Testis (tissue), 3 donors: ENCODE measurements around the gene MAGI1. TPM values are rescaled to one million over a fixed set of nuclear protein-coding genes. Genes with fewer than 3 reads are reported as not detected.

ENCODE experiments used
- DNase-seq: peaks from one replicate; pipeline ENCODE4 v3.0.0-alpha.2; 2019
- H3K27ac ChIP-seq, 2 donors: fragments of 200-600 bp; sonication (generic); one replicate each; pipeline ENCODE4 v1.5.1; 2019
- H3K27me3 ChIP-seq: fragments of 200-600 bp; sonication (generic); one replicate; pipeline ENCODE4 v1.5.1; 2019
- H3K36me3 ChIP-seq: fragments of 200-600 bp; sonication (generic); one replicate; pipeline ENCODE4 v1.5.1; 2017; ENCODE audit warnings: low read depth; ENCODE audit errors: missing control alignments
- H3K4me1 ChIP-seq: fragments of 200-600 bp; sonication (generic); one replicate; pipeline ENCODE4 v1.5.1; 2019
- H3K4me3 ChIP-seq, 2 donors: fragments of 200-600 bp; sonication (generic); one replicate each; pipeline ENCODE4 v1.5.1; 2017 to 2019
- H3K9me3 ChIP-seq: fragments of 200-600 bp; sonication (generic); one replicate; pipeline ENCODE4 v1.5.1; 2017
- POLR2A ChIP-seq: fragments of 450-650 bp; IDR thresholded peaks from one replicate; pipeline ENCODE4 v1.6.1; 2017; ENCODE audit warnings: antibody characterized with exemption, mild to moderate bottlenecking, moderate library complexity
- WGBS, 2 donors: methylation state at CpG; one replicate each; pipeline ENCODE4 v1.1.5; 2018; 5-methylcytosine and 5-hydroxymethylcytosine counted together
- intact Hi-C: fragments of 100-400 bp; cut with DNase I; formaldehyde crosslinking; loops from one replicate; pipeline ENCODE4 v1.15.1; 2023; ENCODE audit warnings: low total_unique reads
- polyA plus RNA-seq: library from polyadenylated mRNA; stranded (reverse); fragments of 350-450 nt; fragmentation: Illumina TruSeq; extraction: RNeasy Lipid Tissue Mini Kit (QIAGEN cat#74804); gene quantifications from one replicate; pipeline ENCODE4 v1.2.3, GENCODE V29; 2014; ENCODE audit warnings: low read depth, low replicate concordance; ENCODE audit not compliant: insufficient read depth
- total RNA-seq, 2 donors: library from RNA; depleted of rRNA; stranded (reverse); fragments of >200 nt; gene quantifications; one replicate each; pipeline ENCODE4 v1.2.3, GENCODE V29; 2016
- TF ChIP-seq, protein P1 (sequence below), 3 experiments: fragments of 450-650 bp in 2 of 3; fragments of 200-600 bp in 1 of 3; sonication (generic) in 1 of 3; IDR thresholded peaks; one replicate each; pipeline ENCODE4 v1.5.1; 2016 to 2019; ENCODE audit warnings: antibody characterized with exemption in 3 of 3, mild to moderate bottlenecking in 2 of 3, moderate library complexity in 1 of 3

MAGI1 gene
- total and polyA plus RNA-seq, 3 donors from 2014 or later: 55.4 to 60.4 (median 56.1) TPM

DNA sequence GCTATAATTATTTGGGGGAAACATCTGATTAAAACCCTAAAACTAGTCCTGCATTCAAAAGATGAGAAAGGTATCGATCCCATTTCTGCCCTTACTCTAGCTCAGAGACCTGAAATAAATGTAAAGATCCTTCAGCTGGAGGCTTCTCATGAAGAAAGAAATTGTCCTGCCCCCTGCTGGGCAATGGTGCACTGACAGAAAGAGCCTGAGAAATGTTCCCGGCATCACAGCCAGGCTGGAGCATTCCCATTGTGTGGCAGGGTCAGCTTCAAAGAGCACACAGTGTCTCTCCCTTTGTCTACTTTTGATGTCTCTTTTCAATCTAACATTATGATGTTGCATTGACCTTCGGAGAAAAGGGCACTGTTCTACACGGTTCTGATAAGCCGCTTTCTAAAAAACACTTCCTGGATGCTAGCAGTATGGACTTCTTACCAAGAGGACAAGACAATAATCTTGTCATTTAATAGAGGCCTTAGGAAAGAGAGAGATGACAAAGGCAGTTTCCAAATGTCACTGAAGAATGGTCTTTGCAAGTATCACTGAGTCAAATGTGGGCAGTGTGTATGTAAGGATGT lies 287.5 kb downstream of the MAGI1 start:
- intact Hi-C loops: no loop called here
- H3K4me1 ChIP-seq: no peaks in the 10 kb centered on the region
- H3K9me3 ChIP-seq: no peaks in the 10 kb centered on the region
- DNase-seq: peak; percentile 67
- no peak for TF ChIP-seq POLR2A
- TF ChIP-seq, protein P1, sequence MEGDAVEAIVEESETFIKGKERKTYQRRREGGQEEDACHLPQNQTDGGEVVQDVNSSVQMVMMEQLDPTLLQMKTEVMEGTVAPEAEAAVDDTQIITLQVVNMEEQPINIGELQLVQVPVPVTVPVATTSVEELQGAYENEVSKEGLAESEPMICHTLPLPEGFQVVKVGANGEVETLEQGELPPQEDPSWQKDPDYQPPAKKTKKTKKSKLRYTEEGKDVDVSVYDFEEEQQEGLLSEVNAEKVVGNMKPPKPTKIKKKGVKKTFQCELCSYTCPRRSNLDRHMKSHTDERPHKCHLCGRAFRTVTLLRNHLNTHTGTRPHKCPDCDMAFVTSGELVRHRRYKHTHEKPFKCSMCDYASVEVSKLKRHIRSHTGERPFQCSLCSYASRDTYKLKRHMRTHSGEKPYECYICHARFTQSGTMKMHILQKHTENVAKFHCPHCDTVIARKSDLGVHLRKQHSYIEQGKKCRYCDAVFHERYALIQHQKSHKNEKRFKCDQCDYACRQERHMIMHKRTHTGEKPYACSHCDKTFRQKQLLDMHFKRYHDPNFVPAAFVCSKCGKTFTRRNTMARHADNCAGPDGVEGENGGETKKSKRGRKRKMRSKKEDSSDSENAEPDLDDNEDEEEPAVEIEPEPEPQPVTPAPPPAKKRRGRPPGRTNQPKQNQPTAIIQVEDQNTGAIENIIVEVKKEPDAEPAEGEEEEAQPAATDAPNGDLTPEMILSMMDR (IDR thresholded peaks at IDR 0.05): peak in 2 of 3 experiments; percentile 55 to 68
- H3K4me3 ChIP-seq: no peak overlapping the region
- no peak overlapping the region for H3K27ac ChIP-seq
- no peaks in the 10 kb centered on the region for H3K36me3 ChIP-seq
- H3K27me3 ChIP-seq: no peaks in the 10 kb centered on the region
- WGBS, 2 donors: 55 to 56% methylated on average over 5 of the region's 5 CpGs

DNA sequence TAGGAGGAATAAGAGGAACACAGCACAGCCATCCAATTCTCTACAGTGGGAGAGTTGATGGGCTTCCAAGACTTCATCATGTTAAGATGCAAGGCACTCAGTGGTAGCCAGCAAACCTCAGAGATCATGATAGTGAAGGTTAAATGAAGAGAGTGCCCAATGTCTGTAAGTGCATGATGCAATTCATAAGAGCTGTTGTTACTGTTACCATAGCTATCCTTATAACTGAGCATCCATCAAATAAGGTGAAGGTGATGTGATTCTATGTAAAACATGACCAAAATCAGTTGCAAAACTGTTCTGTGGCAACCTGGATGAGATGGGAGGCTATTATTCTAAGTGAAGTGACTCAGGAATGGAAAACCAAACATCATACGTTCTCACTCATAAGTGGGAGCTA lies 289.7 kb downstream of the MAGI1 start:
- Histone ChIP-seq H3K4me1 (no peaks in the 10 kb centered on the region), H3K4me3 (no peak overlapping the region), H3K36me3 (no peaks in the 10 kb centered on the region), H3K9me3 (no peaks in the 10 kb centered on the region), H3K27ac (no peak overlapping the region), H3K27me3 (no peaks in the 10 kb centered on the region)
- TF ChIP-seq, protein P1 (IDR thresholded peaks at IDR 0.05): no peak
- no peak for TF ChIP-seq POLR2A
- intact Hi-C loops: no loop called here
- WGBS, 2 donors: 91 to 100% methylated on average over 1 of the region's 1 CpG
- DNase-seq: no peak

DNA sequence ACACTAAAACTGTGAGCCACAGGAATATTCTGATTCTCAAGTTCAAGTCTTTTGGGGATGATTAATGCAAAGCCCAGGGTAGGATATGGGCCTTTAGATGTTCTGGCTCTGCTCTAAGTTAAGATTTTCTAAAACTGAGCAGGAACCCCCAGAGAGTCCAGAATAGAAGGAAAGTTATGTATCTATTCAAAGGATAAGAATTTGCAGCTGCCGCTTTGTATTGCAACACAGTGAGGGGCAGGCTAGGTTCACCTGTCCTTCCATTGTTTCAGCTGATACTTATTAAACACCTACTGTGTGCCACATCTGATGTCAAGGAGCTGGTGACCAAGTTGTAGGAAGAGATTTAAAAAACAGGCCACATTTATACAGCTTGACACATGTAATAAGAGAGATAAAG lies 290.4 kb downstream of the MAGI1 start:
- no peak for TF ChIP-seq POLR2A
- TF ChIP-seq, protein P1 (IDR thresholded peaks at IDR 0.05): no peak
- H3K4me3 ChIP-seq: no peak overlapping the region
- 60 to 79% methylated on average over 1 of the region's 1 CpG for WGBS, 2 donors
- no peak for DNase-seq
- H3K27me3 ChIP-seq: no peaks in the 10 kb centered on the region
- intact Hi-C loops: no loop called here
- H3K4me1 ChIP-seq: no peaks in the 10 kb centered on the region
- no peaks in the 10 kb centered on the region for H3K9me3 ChIP-seq
- H3K36me3 ChIP-seq: no peaks in the 10 kb centered on the region
- no peak overlapping the region for H3K27ac ChIP-seq

DNA sequence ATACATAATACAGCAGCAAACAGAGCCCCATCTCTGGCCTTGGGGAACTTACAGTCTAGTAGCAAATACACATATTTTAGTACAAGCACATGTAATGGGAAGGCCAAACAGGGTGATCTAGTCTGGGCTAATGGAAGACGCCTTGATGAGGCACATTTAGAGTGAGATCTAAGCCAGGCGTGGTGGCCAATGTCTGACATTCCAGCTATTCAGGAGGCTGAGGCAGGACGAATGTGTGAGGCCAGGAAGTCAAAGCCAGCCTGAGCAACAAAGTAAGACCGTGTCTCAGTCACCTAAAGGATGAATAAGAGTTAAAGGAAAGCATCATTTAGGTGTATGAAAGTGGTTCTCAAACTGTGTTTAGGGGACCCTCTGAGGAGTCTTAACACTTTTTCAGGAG lies 291.9 kb downstream of the MAGI1 start:
- no peaks in the 10 kb centered on the region for H3K4me1 ChIP-seq
- TF ChIP-seq POLR2A: no peak
- TF ChIP-seq, protein P1 (IDR thresholded peaks at IDR 0.05): no peak

DNA sequence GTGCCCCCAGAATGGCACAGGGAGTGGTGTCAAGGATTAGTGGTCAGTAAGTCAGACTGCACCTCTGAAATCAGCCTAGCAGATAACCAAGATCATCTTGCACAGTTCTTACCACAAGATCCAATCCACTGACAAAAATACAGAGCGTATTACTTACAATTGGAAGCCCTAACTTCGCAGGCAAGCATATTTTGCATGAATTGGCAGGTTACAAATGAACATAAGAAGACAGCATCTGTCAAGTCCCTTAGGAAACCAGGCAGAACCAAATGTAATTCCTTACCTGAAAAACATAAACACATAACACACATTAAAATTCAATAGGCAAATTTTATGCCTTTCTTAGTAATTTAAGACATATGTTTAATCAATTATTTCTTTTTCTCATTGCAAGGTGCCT lies 293.4 kb downstream of the MAGI1 start:
- H3K27ac ChIP-seq: no peak overlapping the region
- intact Hi-C loops: no loop called here

More for the DNA sequence above, 291.9 kb downstream of the MAGI1 start:
- 83 to 93% methylated on average over 4 of the region's 4 CpGs for WGBS, 2 donors
- Histone ChIP-seq H3K27ac (no peak overlapping the region), H3K36me3 (no peaks in the 10 kb centered on the region), H3K27me3 (no peaks in the 10 kb centered on the region), H3K9me3 (no peaks in the 10 kb centered on the region), H3K4me3 (no peak overlapping the region)
- intact Hi-C loops: no loop called here
- DNase-seq: no peak

More for the DNA sequence above, 293.4 kb downstream of the MAGI1 start:
- 90 to 93% methylated on average over 2 of the region's 2 CpGs for WGBS, 2 donors
- no peaks in the 10 kb centered on the region for H3K4me1 ChIP-seq
- no peak for DNase-seq
- H3K9me3 ChIP-seq: no peaks in the 10 kb centered on the region
- TF ChIP-seq, protein P1 (IDR thresholded peaks at IDR 0.05): no peak
- no peak for TF ChIP-seq POLR2A
- H3K4me3 ChIP-seq: no peak overlapping the region
- H3K27me3 ChIP-seq: no peaks in the 10 kb centered on the region
- H3K36me3 ChIP-seq: no peaks in the 10 kb centered on the region
